Measurements from ENCODE around the gene SPSB3.

Gene SPSB3

DNA sequence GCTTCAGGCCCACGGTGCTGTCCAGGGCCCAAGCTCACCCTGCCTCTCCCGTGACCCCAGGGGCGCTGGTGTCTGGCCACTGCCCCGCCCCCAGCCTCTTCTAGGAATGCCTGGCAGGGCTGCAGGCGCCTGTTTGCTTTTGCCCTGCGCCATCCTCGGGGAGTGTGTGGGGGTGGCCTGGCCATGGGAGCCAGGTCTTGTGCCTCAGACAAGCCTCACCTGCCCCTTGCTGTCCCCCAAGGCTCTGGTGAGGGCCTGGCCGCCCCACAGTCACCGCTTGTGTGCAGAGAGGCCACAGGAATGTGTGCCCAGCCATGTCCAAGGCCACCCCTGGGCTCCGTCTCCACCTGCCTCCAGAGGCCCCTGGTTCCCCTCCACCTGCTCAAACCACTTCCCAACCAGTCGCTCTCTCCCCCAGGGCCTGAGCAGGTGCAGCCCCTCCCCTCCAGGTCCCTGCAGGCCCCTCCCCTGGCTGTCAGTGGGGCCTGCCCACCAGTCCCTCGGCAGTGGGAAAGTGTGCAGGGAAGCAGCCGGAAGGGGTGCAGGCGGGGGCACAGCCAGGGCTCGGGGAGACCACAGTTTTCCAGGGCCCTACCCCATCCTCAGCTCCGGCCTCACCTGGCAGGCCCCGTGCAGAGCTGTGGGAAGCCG is 12.0 kb upstream of the SPSB3 start:
- no peak overlapping the region for H3K14ac ChIP-seq (ENCODE audit: low read length)
- no peak overlapping the region for H2BK120ac ChIP-seq (ENCODE audit: insufficient read depth, low read length, poor library complexity)
- no peak overlapping the region for H3K9ac ChIP-seq (ENCODE audit: low read length)
- H3K23ac ChIP-seq (ENCODE audit: low read length), result no peak overlapping the region
- no CpG with 5 or more reads among the region's 18 CpGs for WGBS (ENCODE audit: extremely low coverage, insufficient coverage, insufficient read length)
- no peaks in the 10 kb centered on the region for H3K79me1 ChIP-seq (ENCODE audit: low read length)
- H2AK5ac ChIP-seq (ENCODE audit: low read length), result no peak overlapping the region
- no peaks in the 10 kb centered on the region for H3K27me3 ChIP-seq (ENCODE audit: insufficient read depth, low read length)
- H3K79me2 ChIP-seq (ENCODE audit: control insufficient read depth, insufficient read depth, low read length, poor library complexity), result no peaks in the 10 kb centered on the region
- peaks cover 23 to 27% of the 10 kb centered on the region in 2 experiments for H3K36me3 ChIP-seq (ENCODE audit: control insufficient read depth in 1 of 2, insufficient read depth in 2 of 2, low read length in 2 of 2)
- no peak overlapping the region for H3K4ac ChIP-seq (ENCODE audit: low read depth, low read length)
- H2BK12ac ChIP-seq (ENCODE audit: low read length), result no peak overlapping the region
- no peak overlapping the region for H3K4me3 ChIP-seq (ENCODE audit: low read depth, low read length)
- no peaks in the 10 kb centered on the region for H3K4me1 ChIP-seq (ENCODE audit: control insufficient read depth in 1 of 2, insufficient read depth in 2 of 2, low read length in 2 of 2)
- no peak overlapping the region for H3K18ac ChIP-seq (ENCODE audit: low read length)
- no peak overlapping the region for H4K91ac ChIP-seq (ENCODE audit: low read depth, low read length)
- no peak overlapping the region for H2BK5ac ChIP-seq (ENCODE audit: low read depth, low read length, poor library complexity)
- peaks cover 7% of the 10 kb centered on the region for H3K9me3 ChIP-seq (ENCODE audit: insufficient read depth, low read depth, low read length)
- H3K4me2 ChIP-seq (ENCODE audit: low read length), result no peak overlapping the region
- no peak overlapping the region for H4K12ac ChIP-seq (ENCODE audit: low read depth, low read length)
- no peak overlapping the region for H4K8ac ChIP-seq (ENCODE audit: low read depth, low read length)
- no peak overlapping the region for H3K27ac ChIP-seq (ENCODE audit: low read depth, low read length)
- DNase-seq, result no peak
- no peak overlapping the region for H2AFZ ChIP-seq (ENCODE audit: insufficient read depth, low read length, poor library complexity)

DNA sequence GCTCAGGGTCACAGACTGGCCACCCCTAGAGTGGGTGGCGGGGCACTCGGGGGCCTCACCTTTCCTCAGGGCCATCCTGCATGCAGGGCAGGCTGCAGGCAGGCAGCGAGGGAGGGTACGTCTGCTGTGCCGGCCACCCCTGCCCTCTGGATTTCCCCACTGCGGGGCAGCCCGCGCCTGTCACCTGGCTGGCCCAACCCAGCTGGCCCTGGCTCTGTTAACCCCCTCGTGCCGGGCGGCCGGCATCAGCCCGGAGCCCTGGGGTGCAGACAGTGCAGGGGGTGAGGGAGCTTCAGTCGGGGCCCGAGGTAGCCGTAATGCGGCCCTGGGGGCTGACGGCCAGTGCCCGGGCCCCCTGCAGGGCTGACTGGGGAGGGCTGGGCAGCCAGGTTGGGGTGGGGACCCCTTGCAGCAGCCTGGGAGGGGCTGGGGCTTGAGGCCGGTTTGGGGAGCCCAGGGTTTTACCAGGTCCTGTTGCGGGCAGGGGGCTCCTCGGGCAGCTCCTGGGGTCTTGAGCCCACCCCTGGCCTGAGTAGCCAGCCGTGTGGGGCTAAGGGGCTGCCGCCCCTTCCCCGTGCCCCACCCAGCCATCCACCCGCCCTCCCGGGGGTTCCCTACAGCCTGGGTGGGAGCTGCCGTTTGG is 11.3 kb upstream of the SPSB3 start, which contains the start of gene IGFALS:
IGFALS (minus strand) TSS at position 128 of the 643 bp plus-strand sequence; CDS start at position 75, 53 bp downstream.
- Histone ChIP-seq H3K14ac (ENCODE audit: low read length) (no peak within 1 kb of the TSS), H3K4me3 (ENCODE audit: low read depth, low read length) (no peak within 1 kb of the TSS), H3K4me1 (ENCODE audit: control insufficient read depth in 1 of 2, insufficient read depth in 2 of 2, low read length in 2 of 2) (no peaks in the 10 kb centered on the region), H3K36me3 (ENCODE audit: control insufficient read depth in 1 of 2, insufficient read depth in 2 of 2, low read length in 2 of 2) (peaks cover 28 to 33% of the 10 kb centered on the region in 2 experiments), H3K79me2 (ENCODE audit: control insufficient read depth, insufficient read depth, low read length, poor library complexity) (no peaks in the 10 kb centered on the region), H3K27me3 (ENCODE audit: insufficient read depth, low read length) (no peaks in the 10 kb centered on the region), H3K9ac (ENCODE audit: low read length) (no peak within 1 kb of the TSS), H2BK120ac (ENCODE audit: insufficient read depth, low read length, poor library complexity) (no peak within 1 kb of the TSS), H2AK5ac (ENCODE audit: low read length) (no peak within 1 kb of the TSS), H3K23ac (ENCODE audit: low read length) (no peak within 1 kb of the TSS), H2BK12ac (ENCODE audit: low read length) (no peak within 1 kb of the TSS), H3K9me3 (ENCODE audit: insufficient read depth, low read depth, low read length) (peaks cover 5% of the 10 kb centered on the region), H3K4me2 (ENCODE audit: low read length) (no peak within 1 kb of the TSS), H4K91ac (ENCODE audit: low read depth, low read length) (no peak within 1 kb of the TSS), H3K27ac (ENCODE audit: low read depth, low read length) (no peak within 1 kb of the TSS), H3K4ac (ENCODE audit: low read depth, low read length) (no peak within 1 kb of the TSS), H2BK5ac (ENCODE audit: low read depth, low read length, poor library complexity) (no peak within 1 kb of the TSS), H3K79me1 (ENCODE audit: low read length) (no peaks in the 10 kb centered on the region), H4K12ac (ENCODE audit: low read depth, low read length) (no peak within 1 kb of the TSS), H4K8ac (ENCODE audit: low read depth, low read length) (no peak within 1 kb of the TSS), H3K18ac (ENCODE audit: low read length) (no peak within 1 kb of the TSS), H2AFZ (ENCODE audit: insufficient read depth, low read length, poor library complexity) (no peak within 1 kb of the TSS)
- WGBS (ENCODE audit: extremely low coverage, insufficient coverage, insufficient read length), result no CpG with 5 or more reads among the region's 28 CpGs
- no peak for DNase-seq

- H3K9ac ChIP-seq (ENCODE audit: low read length), result no peak overlapping the region
- no peak overlapping the region for H4K91ac ChIP-seq (ENCODE audit: low read depth, low read length)
- peaks cover 2% of the 10 kb centered on the region for H3K9me3 ChIP-seq (ENCODE audit: insufficient read depth, low read depth, low read length)
- H3K4ac ChIP-seq (ENCODE audit: low read depth, low read length), result no peak overlapping the region
- H4K12ac ChIP-seq (ENCODE audit: low read depth, low read length), result no peak overlapping the region
- DNase-seq, result no peak
- no peak overlapping the region for H3K4me2 ChIP-seq (ENCODE audit: low read length)
- H3K4me1 ChIP-seq (ENCODE audit: control insufficient read depth in 1 of 2, insufficient read depth in 2 of 2, low read length in 2 of 2), result no peaks in the 10 kb centered on the region
- no peak overlapping the region for H4K8ac ChIP-seq (ENCODE audit: low read depth, low read length)
- no peak overlapping the region for H2BK5ac ChIP-seq (ENCODE audit: low read depth, low read length, poor library complexity)
- no peak overlapping the region for H2AFZ ChIP-seq (ENCODE audit: insufficient read depth, low read length, poor library complexity)
- H3K14ac ChIP-seq (ENCODE audit: low read length), result no peak overlapping the region
- WGBS (ENCODE audit: extremely low coverage, insufficient coverage, insufficient read length), result no CpG with 5 or more reads among the region's 33 CpGs
- no peak overlapping the region for H3K27ac ChIP-seq (ENCODE audit: low read depth, low read length)
- H2BK120ac ChIP-seq (ENCODE audit: insufficient read depth, low read length, poor library complexity), result no peak overlapping the region
- no peak overlapping the region for H3K18ac ChIP-seq (ENCODE audit: low read length)
- no peaks in the 10 kb centered on the region for H3K27me3 ChIP-seq (ENCODE audit: insufficient read depth, low read length)
- H2BK12ac ChIP-seq (ENCODE audit: low read length), result no peak overlapping the region
- H3K4me3 ChIP-seq (ENCODE audit: low read depth, low read length), result no peak overlapping the region
- H2AK5ac ChIP-seq (ENCODE audit: low read length), result no peak overlapping the region
- H3K23ac ChIP-seq (ENCODE audit: low read length), result no peak overlapping the region
- no peaks in the 10 kb centered on the region for H3K79me2 ChIP-seq (ENCODE audit: control insufficient read depth, insufficient read depth, low read length, poor library complexity)
- H3K79me1 ChIP-seq (ENCODE audit: low read length), result no peaks in the 10 kb centered on the region
- peaks cover 35 to 40% of the 10 kb centered on the region in 2 experiments for H3K36me3 ChIP-seq (ENCODE audit: control insufficient read depth in 1 of 2, insufficient read depth in 2 of 2, low read length in 2 of 2)
These were observed 10.6 kb upstream of the SPSB3 start for GRCh38 chr16:1792836-1793577.

DNA sequence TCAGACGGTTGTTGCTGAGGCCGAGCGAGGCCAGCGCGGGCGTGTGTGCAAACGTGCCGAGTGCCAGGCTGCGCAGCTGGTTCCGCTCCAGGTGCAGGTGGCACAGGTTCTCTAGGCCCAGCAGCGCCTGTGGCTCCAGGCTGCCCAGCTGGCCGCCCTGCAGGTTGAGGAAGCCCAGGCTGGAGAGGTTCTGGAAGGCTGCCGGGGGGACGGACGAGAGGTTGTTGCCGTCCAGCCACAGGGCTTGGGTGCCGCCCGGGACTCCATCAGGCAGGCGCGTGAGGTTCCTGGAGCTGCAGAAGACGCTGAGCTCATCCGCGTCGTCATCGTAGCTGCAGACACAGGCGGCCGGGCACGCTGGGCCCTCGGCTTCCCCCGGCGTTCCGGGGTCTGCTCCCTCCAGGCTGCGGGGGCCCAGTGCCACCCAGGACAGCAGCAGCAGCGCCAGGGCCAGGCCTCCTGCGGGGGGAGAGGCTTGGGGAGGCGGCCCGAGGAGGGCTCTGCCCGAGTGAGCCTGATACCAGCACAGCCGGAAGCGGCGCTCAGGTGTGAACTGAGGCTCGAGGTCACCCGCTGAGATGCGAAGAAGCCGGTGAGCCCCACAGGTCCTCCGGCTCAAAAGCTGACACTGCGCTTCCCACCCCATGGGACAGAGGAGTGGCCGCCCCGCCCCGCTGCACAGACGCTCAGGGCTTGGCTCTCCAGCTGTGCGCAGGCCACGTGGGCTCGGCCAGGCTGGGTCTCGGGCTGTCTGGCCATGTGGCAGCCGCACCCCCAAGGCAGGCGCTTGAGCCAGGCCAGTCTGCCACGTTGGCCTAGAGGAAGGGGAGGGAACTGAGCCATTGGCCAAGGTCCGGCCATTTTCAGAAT is 9.8 kb upstream of the SPSB3 start:
- no peak for DNase-seq
- H3K4ac ChIP-seq (ENCODE audit: low read depth, low read length), result no peak overlapping the region
- no peak overlapping the region for H3K4me2 ChIP-seq (ENCODE audit: low read length)
- no peak overlapping the region for H3K27ac ChIP-seq (ENCODE audit: low read depth, low read length)
- no peak overlapping the region for H2BK5ac ChIP-seq (ENCODE audit: low read depth, low read length, poor library complexity)
- H3K23ac ChIP-seq (ENCODE audit: low read length), result no peak overlapping the region
- no peak overlapping the region for H2BK120ac ChIP-seq (ENCODE audit: insufficient read depth, low read length, poor library complexity)
- no peak overlapping the region for H4K91ac ChIP-seq (ENCODE audit: low read depth, low read length)
- H3K14ac ChIP-seq (ENCODE audit: low read length), result no peak overlapping the region
- WGBS (ENCODE audit: extremely low coverage, insufficient coverage, insufficient read length), result no CpG with 5 or more reads among the region's 59 CpGs
- no peak overlapping the region for H4K8ac ChIP-seq (ENCODE audit: low read depth, low read length)
- H3K36me3 ChIP-seq (ENCODE audit: control insufficient read depth in 1 of 2, insufficient read depth in 2 of 2, low read length in 2 of 2), result peaks cover 43 to 48% of the 10 kb centered on the region in 2 experiments
- no peak overlapping the region for H2BK12ac ChIP-seq (ENCODE audit: low read length)
- H3K9me3 ChIP-seq (ENCODE audit: insufficient read depth, low read depth, low read length), result no peaks in the 10 kb centered on the region
- no peaks in the 10 kb centered on the region for H3K4me1 ChIP-seq (ENCODE audit: control insufficient read depth in 1 of 2, insufficient read depth in 2 of 2, low read length in 2 of 2)
- no peak overlapping the region for H3K4me3 ChIP-seq (ENCODE audit: low read depth, low read length)
- no peak overlapping the region for H3K18ac ChIP-seq (ENCODE audit: low read length)
- H2AK5ac ChIP-seq (ENCODE audit: low read length), result no peak overlapping the region
- no peaks in the 10 kb centered on the region for H3K27me3 ChIP-seq (ENCODE audit: insufficient read depth, low read length)
- no peak overlapping the region for H3K9ac ChIP-seq (ENCODE audit: low read length)
- H4K12ac ChIP-seq (ENCODE audit: low read depth, low read length), result no peak overlapping the region
- no peaks in the 10 kb centered on the region for H3K79me1 ChIP-seq (ENCODE audit: low read length)
- no peaks in the 10 kb centered on the region for H3K79me2 ChIP-seq (ENCODE audit: control insufficient read depth, insufficient read depth, low read length, poor library complexity)
- H2AFZ ChIP-seq (ENCODE audit: insufficient read depth, low read length, poor library complexity), result no peak overlapping the region

All from trophoblast cell (in vitro differentiated cells and primary cell).